NB4 (cell line): ENCODE data around the gene CNTN1.

Experiments
- DNase-seq: peaks from one replicate; pipeline ENCODE4 v3.0.0; 2010; ENCODE audit warnings: low read depth
- H3K4me3 ChIP-seq: one replicate; pipeline ENCODE4 v1.5.1; 2011; ENCODE audit warnings: mild to moderate bottlenecking, low read depth, low read length, moderate library complexity
- MYC ChIP-seq: IDR thresholded peaks from 2 replicates; pipeline ENCODE4 v1.6.1; 2011; ENCODE audit warnings: low read depth, low read length
- POLR2A ChIP-seq: IDR thresholded peaks from 2 replicates; pipeline ENCODE4 v1.6.1; 2011; ENCODE audit warnings: mild to moderate bottlenecking; ENCODE audit not compliant: insufficient read length; ENCODE audit errors: extremely low read depth
- TF ChIP-seq, protein P1 (sequence below): IDR thresholded peaks from one replicate; pipeline ENCODE4 v1.5.1; 2012; ENCODE audit warnings: low read depth, low read length
- TF ChIP-seq, protein P2 (sequence below): IDR thresholded peaks from 2 replicates; pipeline ENCODE4 v1.6.1; 2011; ENCODE audit warnings: low read depth, low read length

Gene CNTN1

DNA sequence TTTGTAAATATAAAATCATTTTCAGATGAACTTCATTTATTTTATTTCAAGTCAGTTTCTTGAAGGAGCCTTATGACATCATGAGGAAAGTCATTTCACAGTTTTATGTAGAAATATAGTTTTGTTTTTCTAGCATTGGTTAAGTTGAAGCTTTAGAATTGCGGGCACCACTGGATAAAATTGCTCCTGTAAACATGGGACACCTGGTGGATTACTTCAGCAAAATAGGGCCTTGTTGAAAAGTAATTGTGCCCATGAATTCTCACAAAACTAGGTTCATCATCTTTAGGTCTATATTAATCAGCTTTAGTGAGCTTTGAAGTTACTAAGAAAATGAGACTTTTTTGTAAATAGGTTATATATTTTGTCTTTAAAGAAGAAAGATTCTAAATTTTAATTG, 25.3 kb downstream of the CNTN1 start:
- DNase-seq = no peak
- TF ChIP-seq, protein P1, sequence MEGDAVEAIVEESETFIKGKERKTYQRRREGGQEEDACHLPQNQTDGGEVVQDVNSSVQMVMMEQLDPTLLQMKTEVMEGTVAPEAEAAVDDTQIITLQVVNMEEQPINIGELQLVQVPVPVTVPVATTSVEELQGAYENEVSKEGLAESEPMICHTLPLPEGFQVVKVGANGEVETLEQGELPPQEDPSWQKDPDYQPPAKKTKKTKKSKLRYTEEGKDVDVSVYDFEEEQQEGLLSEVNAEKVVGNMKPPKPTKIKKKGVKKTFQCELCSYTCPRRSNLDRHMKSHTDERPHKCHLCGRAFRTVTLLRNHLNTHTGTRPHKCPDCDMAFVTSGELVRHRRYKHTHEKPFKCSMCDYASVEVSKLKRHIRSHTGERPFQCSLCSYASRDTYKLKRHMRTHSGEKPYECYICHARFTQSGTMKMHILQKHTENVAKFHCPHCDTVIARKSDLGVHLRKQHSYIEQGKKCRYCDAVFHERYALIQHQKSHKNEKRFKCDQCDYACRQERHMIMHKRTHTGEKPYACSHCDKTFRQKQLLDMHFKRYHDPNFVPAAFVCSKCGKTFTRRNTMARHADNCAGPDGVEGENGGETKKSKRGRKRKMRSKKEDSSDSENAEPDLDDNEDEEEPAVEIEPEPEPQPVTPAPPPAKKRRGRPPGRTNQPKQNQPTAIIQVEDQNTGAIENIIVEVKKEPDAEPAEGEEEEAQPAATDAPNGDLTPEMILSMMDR = no peak
- TF ChIP-seq MYC (no peak), POLR2A (no peak)
- TF ChIP-seq, protein P2, sequence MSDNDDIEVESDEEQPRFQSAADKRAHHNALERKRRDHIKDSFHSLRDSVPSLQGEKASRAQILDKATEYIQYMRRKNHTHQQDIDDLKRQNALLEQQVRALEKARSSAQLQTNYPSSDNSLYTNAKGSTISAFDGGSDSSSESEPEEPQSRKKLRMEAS = no peak
- no peak overlapping the region for H3K4me3 ChIP-seq

DNA sequence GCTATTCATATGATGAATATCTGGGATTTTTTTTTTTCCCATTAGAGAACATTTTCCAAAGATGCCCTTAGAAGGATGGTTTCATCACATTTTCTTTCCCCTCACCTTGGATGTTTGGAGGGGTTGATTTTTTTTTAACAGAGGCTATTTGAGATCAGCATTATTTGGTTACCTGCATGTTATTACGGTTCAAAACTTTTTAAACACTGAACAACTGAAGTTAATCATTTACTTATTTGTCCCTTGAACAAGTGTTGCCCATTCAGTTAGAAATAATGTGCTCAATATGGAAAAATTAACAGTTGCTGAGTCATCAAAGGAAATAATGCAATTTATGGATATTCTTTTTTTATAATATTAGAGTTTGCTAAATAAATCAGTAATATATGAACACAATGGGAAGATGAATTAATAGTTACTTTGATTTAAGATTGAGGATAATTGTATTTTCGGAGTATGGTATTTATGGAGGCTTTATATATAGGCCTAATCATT, 26.7 kb downstream of the CNTN1 start:
- no peak for DNase-seq
- no peak overlapping the region for H3K4me3 ChIP-seq
- TF ChIP-seq POLR2A = no peak
- TF ChIP-seq, protein P1 = no peak
- TF ChIP-seq, protein P2 = no peak
- no peak for TF ChIP-seq MYC

DNA sequence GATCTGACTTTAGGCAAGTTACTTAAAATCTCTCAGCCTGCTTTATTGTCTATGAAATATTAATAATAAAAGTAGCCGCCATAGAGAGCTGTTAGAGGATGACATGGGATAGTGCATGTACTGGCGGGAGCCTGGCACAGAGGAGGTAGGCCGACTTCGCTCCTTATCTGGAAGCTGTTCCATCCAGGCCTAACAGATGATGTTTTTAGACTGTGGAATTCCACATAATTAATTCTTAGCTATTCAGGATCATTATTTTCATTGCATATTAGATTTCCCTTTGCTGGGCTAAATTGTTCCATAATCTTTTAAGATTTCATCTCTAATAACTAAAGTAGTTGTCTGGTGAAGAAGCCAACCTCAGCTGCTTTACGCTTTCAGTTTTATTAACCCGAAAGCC, 30.8 kb downstream of the CNTN1 start:
- DNase-seq = no peak
- TF ChIP-seq, protein P2 = no peak
- TF ChIP-seq, protein P1 = no peak
- no peak for TF ChIP-seq POLR2A
- no peak for TF ChIP-seq MYC
- no peak overlapping the region for H3K4me3 ChIP-seq

DNA sequence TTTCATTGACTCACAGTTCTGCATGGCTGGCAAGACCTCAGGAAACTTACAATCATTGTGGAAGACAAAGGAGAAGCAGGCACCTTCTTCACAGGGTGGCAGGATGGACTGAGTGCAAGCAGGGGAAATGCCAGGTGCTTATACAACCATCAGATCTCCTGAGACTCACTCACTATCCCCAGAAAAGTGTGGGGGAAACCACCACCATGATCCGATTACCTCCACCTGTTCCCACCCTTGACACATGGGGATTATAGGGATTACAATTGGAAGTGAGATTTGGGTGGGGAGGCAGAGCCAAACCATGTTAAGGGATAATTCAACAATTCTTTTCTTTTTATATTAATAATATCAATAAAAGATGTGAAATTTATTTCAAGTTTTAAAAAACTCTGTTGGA, 34.1 kb downstream of the CNTN1 start:
- no peak for DNase-seq
- no peak for TF ChIP-seq MYC
- no peak for TF ChIP-seq POLR2A
- TF ChIP-seq, protein P2 = no peak
- TF ChIP-seq, protein P1 = no peak
- H3K4me3 ChIP-seq = no peak overlapping the region

DNA sequence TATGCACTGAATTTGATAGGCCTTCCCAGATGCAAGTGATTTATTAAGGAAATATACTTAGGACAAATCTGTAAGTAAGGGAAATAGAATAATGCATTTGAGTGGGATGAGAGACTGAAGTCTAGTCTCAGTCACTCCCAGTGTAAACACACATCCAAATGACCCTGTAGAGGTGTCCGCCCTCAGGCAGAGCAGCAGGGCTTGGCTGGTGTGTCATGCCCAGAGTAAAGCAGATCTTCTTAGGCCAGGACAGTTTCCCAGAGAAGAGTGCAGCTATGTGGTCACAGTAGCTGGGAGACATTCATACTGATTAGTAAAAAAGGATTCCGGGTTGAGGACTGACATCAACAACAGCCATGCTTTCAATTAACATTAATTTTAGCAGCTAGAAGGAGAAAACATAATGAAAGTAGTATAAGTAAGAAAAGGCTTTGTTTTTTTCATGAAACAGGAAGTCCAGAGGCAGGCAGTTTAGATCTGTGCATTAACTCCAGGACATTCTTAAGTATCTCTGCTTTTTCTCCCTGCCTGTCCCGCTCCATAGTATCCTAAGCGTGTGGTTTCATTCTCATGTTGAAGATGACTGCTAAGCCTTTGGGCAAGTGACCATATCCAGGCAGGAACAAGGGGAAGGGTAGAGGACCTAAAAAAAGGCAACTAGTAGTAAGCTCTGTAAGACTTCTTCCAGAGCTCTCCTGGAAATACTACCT, 35.7 kb downstream of the CNTN1 start:
- DNase-seq = peak; percentile 4
- H3K4me3 ChIP-seq = no peak overlapping the region
- TF ChIP-seq POLR2A (no peak), MYC (no peak)
- TF ChIP-seq, protein P2 = no peak
- TF ChIP-seq, protein P1 = no peak
